HepG2 (cell line): ENCODE measurements around the gene GAL3ST2. TPM values are rescaled to one million over a fixed set of nuclear protein-coding genes. Genes with fewer than 3 reads are reported as not detected.

Experiments
- ATAC-seq: fragments of 200-7000 bp; cut with Tn5 transposase; 3 replicates; pipeline ENCODE4 v1.9.1; 2020; ENCODE audit warnings: mild to moderate bottlenecking, moderate library complexity
- BruUV-seq: library from RNA; stranded (reverse); fragments of 400-500 nt; replicated peaks from 2 replicates; lab custom pipeline; 2021; lab: Mats Ljungman, UMichigan
- CTCF ChIA-PET: fragments of 300-600 bp; formaldehyde crosslinking; extraction: SDS; loops from one replicate; lab custom pipeline; 2021; ENCODE audit warnings: low total read pairs, inconsistent platforms, low intra/inter-chr PET ratio; lab: Yijun Ruan, JAX
- POLR2A ChIA-PET: fragments of 350-600 bp; sonication (Branson Sonifier 250); formaldehyde crosslinking; loops from one replicate; lab custom pipeline; 2020; ENCODE audit warnings: antibody characterized with exemption, inconsistent platforms; lab: Yijun Ruan, JAX
- DNase-seq: peaks from one replicate; pipeline ENCODE4 v3.0.0-alpha.2; 2015; ENCODE audit warnings: low spot score
- FAIRE-seq: peaks from 3 replicates; lab custom pipeline; 2011; peaks lifted over from hg19 to GRCh38; lab: Jason Lieb, UNC
- H2AFZ ChIP-seq: one replicate; pipeline ENCODE4 v1.6.1; 2011; ENCODE audit warnings: low read length, inconsistent platforms
- H3K27ac ChIP-seq: fragments of 300-600 bp; 3 replicates; pipeline ENCODE4 v1.8.0; 2011; ENCODE audit warnings: mixed run types, mild to moderate bottlenecking, mixed read lengths, low read length, inconsistent platforms; ENCODE audit not compliant: insufficient read depth; ENCODE audit errors: extremely low read length
- H3K27me3 ChIP-seq, 2 experiments: fragments of 200-600 bp in 1 of 2; 2 replicates in 1 of 2; 3 replicates in 1 of 2; pipeline versions ENCODE4 v1.6.0 to v1.8.0; 2011; ENCODE audit warnings: low read length in 2 of 2, mild to moderate bottlenecking in 2 of 2, moderate library complexity in 2 of 2, inconsistent platforms in 1 of 2; ENCODE audit not compliant: insufficient read depth in 2 of 2, control insufficient read depth in 1 of 2
- H3K36me3 ChIP-seq, 2 experiments: fragments of 200-600 bp in 1 of 2; replicated peaks in 1 of 2; 2 replicates in 1 of 2; 3 replicates in 1 of 2; pipeline versions ENCODE4 v1.5.1 to v1.8.0; 2011; ENCODE audit warnings: low read length in 2 of 2, inconsistent platforms in 1 of 2; ENCODE audit not compliant: insufficient read depth in 2 of 2, control insufficient read depth in 1 of 2
- H3K4me1 ChIP-seq: 2 replicates; pipeline ENCODE4 v1.5.1; 2012; ENCODE audit warnings: low read length, inconsistent platforms; ENCODE audit not compliant: insufficient read depth
- H3K4me2 ChIP-seq: 2 replicates; pipeline ENCODE4 v1.6.0; 2011; ENCODE audit warnings: low read depth, low read length, inconsistent platforms
- H3K4me3 ChIP-seq, 3 experiments: fragments of 200-600 bp in 1 of 3; sonication (generic), shearing (Covaris generic) in 1 of 3; replicated peaks in 1 of 3; 2 replicates each; pipeline ENCODE4 v1.5.1; 2011 to 2016; ENCODE audit warnings: low read length in 3 of 3, inconsistent platforms in 2 of 3, low read depth in 2 of 3, mild to moderate bottlenecking in 2 of 3, control low read depth in 1 of 3, mixed read lengths in 1 of 3; ENCODE audit not compliant: insufficient read depth in 1 of 3
- H3K79me2 ChIP-seq: one replicate; pipeline ENCODE4 v1.6.1; 2011; ENCODE audit warnings: low read length, inconsistent platforms; ENCODE audit not compliant: insufficient read depth
- H3K9ac ChIP-seq: 2 replicates; pipeline ENCODE4 v1.6.0; 2011; ENCODE audit warnings: mild to moderate bottlenecking, low read depth, low read length, inconsistent platforms; ENCODE audit not compliant: insufficient read depth
- H3K9me3 ChIP-seq: 2 replicates; pipeline ENCODE4 v1.5.1; 2012; ENCODE audit warnings: mild to moderate bottlenecking, low read length
- H4K20me1 ChIP-seq: 2 replicates; pipeline ENCODE4 v1.6.0; 2011; ENCODE audit warnings: inconsistent platforms, mild to moderate bottlenecking, low read length, moderate library complexity; ENCODE audit not compliant: insufficient read depth
- BRCA1 ChIP-seq: sonication (generic); formaldehyde crosslinking; IDR thresholded peaks from 2 replicates; pipeline ENCODE4 v1.4.0; 2020; ENCODE audit warnings: missing genetic modification reagents
- CHD4 ChIP-seq: fragments of 200-600 bp; sonication (generic); IDR thresholded peaks from 2 replicates; pipeline ENCODE4 v1.7.0; 2017; ENCODE audit warnings: mild to moderate bottlenecking, low read length, borderline replicate concordance
- HCFC1 ChIP-seq: fragments of 150-350 bp; IDR thresholded peaks from 2 replicates; pipeline ENCODE4 v1.6.1; 2014; ENCODE audit warnings: low read depth, low read length
- KDM5B ChIP-seq: sonication (generic); formaldehyde crosslinking; IDR thresholded peaks from 2 replicates; pipeline ENCODE4 v1.4.0; 2020; ENCODE audit warnings: missing genetic modification reagents, mild to moderate bottlenecking, borderline replicate concordance
- PHF21A ChIP-seq: sonication (generic); formaldehyde crosslinking; IDR thresholded peaks from 2 replicates; pipeline ENCODE4 v1.5.0; 2020; ENCODE audit warnings: mild to moderate bottlenecking, missing genetic modification reagents
- SMAD3 ChIP-seq: sonication (generic); formaldehyde crosslinking; IDR thresholded peaks from 2 replicates; pipeline ENCODE4 v1.4.0; 2020; ENCODE audit warnings: missing genetic modification reagents
- YY1 ChIP-seq: IDR thresholded peaks from 2 replicates; pipeline ENCODE4 v1.6.1; 2011; ENCODE audit warnings: low read length, low read depth, moderate library complexity, mild to moderate bottlenecking; ENCODE audit not compliant: insufficient read depth, insufficient replicate concordance
- ZFP36L1 ChIP-seq: sonication (generic); formaldehyde crosslinking; IDR thresholded peaks from 2 replicates; pipeline ENCODE4 v1.8.0; 2022; ENCODE audit warnings: mild to moderate bottlenecking, missing genetic modification reagents, moderate library complexity
- ZNF124 ChIP-seq: sonication (generic); formaldehyde crosslinking; IDR thresholded peaks from 2 replicates; pipeline ENCODE4 v1.4.0; 2020; ENCODE audit warnings: missing genetic modification reagents
- ZNF17 ChIP-seq: sonication (generic); formaldehyde crosslinking; IDR thresholded peaks from 2 replicates; pipeline ENCODE4 v1.5.0; 2020; ENCODE audit warnings: mild to moderate bottlenecking, missing genetic modification reagents
- ZNF24 ChIP-seq: fragments of 450-650 bp; IDR thresholded peaks from 2 replicates; pipeline ENCODE4 v1.6.1; 2017; ENCODE audit warnings: antibody characterized with exemption, mild to moderate bottlenecking
- ZNF367 ChIP-seq: sonication (generic); formaldehyde crosslinking; IDR thresholded peaks from 2 replicates; pipeline ENCODE4 v1.4.0; 2020; ENCODE audit warnings: missing genetic modification reagents, borderline replicate concordance
- ZNF468 ChIP-seq: sonication (generic); formaldehyde crosslinking; IDR thresholded peaks from 2 replicates; pipeline ENCODE4 v1.8.0; 2022; ENCODE audit warnings: mild to moderate bottlenecking, moderate library complexity, missing genetic modification reagents
- ZNF607 ChIP-seq: sonication (generic); formaldehyde crosslinking; IDR thresholded peaks from 2 replicates; pipeline ENCODE4 v1.5.1; 2020; ENCODE audit warnings: missing genetic modification reagents, mild to moderate bottlenecking, borderline replicate concordance
- ZNF773 ChIP-seq: sonication (generic); formaldehyde crosslinking; IDR thresholded peaks from 2 replicates; pipeline ENCODE4 v1.4.0; 2020; ENCODE audit warnings: missing genetic modification reagents, borderline replicate concordance
- WGBS: methylation state at CpG from one replicate; pipeline ENCODE4 v1.1.6; 2017; ENCODE audit warnings: low lambda C conversion rate; 5-methylcytosine and 5-hydroxymethylcytosine counted together
- in situ Hi-C: cut with HindIII; loops from 2 replicates; pipeline ENCODE4 v1.10.0; 2017; ENCODE audit warnings: low pct_unique_long_range_greater_than_20kb; ENCODE audit not compliant: extremely low pct_ligation_motif_present
- intact Hi-C: fragments of 100-400 bp; cut with micrococcal nuclease; formaldehyde crosslinking; loops from one replicate; pipeline ENCODE4 v1.10.0; 2022; ENCODE audit not compliant: unreplicated experiment
- polyA plus RNA-seq, 8 experiments: library from polyadenylated mRNA; depleted of rRNA in 3 of 8; stranded (reverse) in 7 of 8; unstranded in 1 of 8; fragments of >200 nt; fragmentation: Illumina TruSeq in 4 of 8; extraction: Trizol in 4 of 8; gene quantifications; 2 replicates each; pipeline versions ENCODE4 v1.2.1 to v1.2.3, GENCODE V29; 2011 to 2016; ENCODE audit warnings: low read depth in 4 of 8, missing spikeins in 1 of 8, mixed read lengths in 1 of 8; ENCODE audit not compliant: insufficient read depth in 1 of 8
- total RNA-seq, 5 experiments: library from RNA; depleted of rRNA; stranded (reverse); fragments of >200 nt; fragmentation: Illumina TruSeq; extraction: Trizol; gene quantifications; 2 replicates each; pipeline ENCODE4 v1.2.3, GENCODE V29; 2016; ENCODE audit warnings: low read depth in 1 of 5
- TF ChIP-seq, protein P1 (sequence below): sonication (generic); formaldehyde crosslinking; IDR thresholded peaks from 2 replicates; pipeline ENCODE4 v1.4.0; 2020; ENCODE audit warnings: missing genetic modification reagents, borderline replicate concordance
- TF ChIP-seq, protein P2 (sequence below): sonication (generic); formaldehyde crosslinking; IDR thresholded peaks from 2 replicates; pipeline ENCODE4 v1.8.0; 2022; ENCODE audit warnings: mild to moderate bottlenecking, missing genetic modification reagents
- TF ChIP-seq, protein P3 (sequence below): sonication (generic); formaldehyde crosslinking; IDR thresholded peaks from 2 replicates; pipeline ENCODE4 v1.4.0; 2020; ENCODE audit warnings: missing genetic modification reagents; ENCODE audit errors: not compliant biosample characterization

The GAL3ST2 gene
- total and polyA plus RNA-seq, 2 of the 13 experiments (the other 11 are each of a cell fraction or from before 2014, with no cell fraction given): 0.17 to 0.20 TPM

DNA sequence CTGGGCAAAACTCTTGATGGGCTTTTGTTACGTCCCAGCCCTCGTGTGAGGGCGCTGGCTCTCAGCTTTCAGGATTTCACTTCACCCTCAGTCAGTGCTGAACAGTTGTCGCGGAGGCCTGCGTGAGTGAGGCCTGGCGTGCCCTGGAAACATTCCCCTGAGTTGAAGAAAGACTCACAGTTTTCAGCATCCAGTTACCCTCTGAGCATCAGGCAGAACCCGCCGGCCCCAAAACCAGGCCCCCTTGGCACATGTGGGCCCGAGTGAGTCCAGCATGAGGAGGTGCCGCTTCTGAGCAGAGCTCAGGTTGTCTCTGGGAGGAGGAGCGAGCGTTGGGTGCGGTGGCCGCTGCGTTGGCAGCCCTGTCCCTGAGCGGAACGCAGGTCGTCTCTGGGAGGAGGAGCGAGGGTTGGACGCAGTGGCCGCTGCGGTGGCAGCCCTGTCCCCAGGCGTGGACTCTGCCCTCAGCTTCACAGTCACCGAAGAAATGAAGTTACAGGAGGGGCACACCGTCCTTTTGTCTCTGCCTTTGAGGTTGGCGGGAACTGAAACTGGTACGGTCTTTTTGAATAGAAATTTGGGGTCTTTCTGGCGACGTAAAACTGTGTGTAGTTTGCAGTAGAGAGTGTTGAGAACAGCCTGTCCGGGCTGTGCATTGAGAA lies 32.2 kb downstream of the GAL3ST2 start, which contains the start of gene NEU4:
NEU4 (plus strand) TSS at position 473 of the 662 bp plus-strand sequence. CDS start 5,292 bp downstream, outside the sequence.
- H3K36me3 ChIP-seq: no peaks in the 10 kb centered on the region; a peak in 2 of 5 replicates
- ChIA-PET CTCF (no interaction called here), POLR2A (interaction anchor here (0.7 to 4.2 kb wide), 23 partner anchors 8 to 122 kb away, joined by 3 to 218 read pairs (median 3); partner anchors contain the start of genes D2HGDH, DTYMK, GAL3ST2 and ING5)
- H3K4me2 ChIP-seq: peak within 1 kb of the TSS; percentile 88
- H3K9ac ChIP-seq: peak within 1 kb of the TSS; percentile 90
- FAIRE-seq: peak; percentile 99
- no TSS peak for BruUV-seq
- peak within 1 kb of the TSS; percentile 84 for H3K27ac ChIP-seq
- peak; percentile 89 for ATAC-seq
- peak; percentile 87 for DNase-seq
- no peaks in the 10 kb centered on the region for H3K9me3 ChIP-seq
- 2% methylated on average over 14 of the region's 31 CpGs for WGBS
- intact Hi-C loops: loop anchor here (1.0 to 2.0 kb wide), 2 partner anchors 9 to 38 kb away; no protein-coding TSS in a partner anchor
- no peaks in the 10 kb centered on the region; a peak in 1 of 5 replicates for H3K27me3 ChIP-seq
- peaks cover 44% of the 10 kb centered on the region for H3K4me1 ChIP-seq
- in situ Hi-C loops: loop anchor here (5.0 kb wide), 1 partner anchor 37 kb away; no protein-coding TSS in a partner anchor
- peaks cover 52% of the 10 kb centered on the region for H3K79me2 ChIP-seq
- no peak within 1 kb of the TSS for H2AFZ ChIP-seq
- H4K20me1 ChIP-seq: peaks cover 10% of the 10 kb centered on the region; the same call in 1 of the 2 replicates
- H3K4me3 ChIP-seq: peak within 1 kb of the TSS; percentile 73 to 85 (median 81)
- no peak; the same call in 1 of the 2 replicates for TF ChIP-seq ZNF607 (CRISPR knock-in tag)
- TF ChIP-seq, protein P1, sequence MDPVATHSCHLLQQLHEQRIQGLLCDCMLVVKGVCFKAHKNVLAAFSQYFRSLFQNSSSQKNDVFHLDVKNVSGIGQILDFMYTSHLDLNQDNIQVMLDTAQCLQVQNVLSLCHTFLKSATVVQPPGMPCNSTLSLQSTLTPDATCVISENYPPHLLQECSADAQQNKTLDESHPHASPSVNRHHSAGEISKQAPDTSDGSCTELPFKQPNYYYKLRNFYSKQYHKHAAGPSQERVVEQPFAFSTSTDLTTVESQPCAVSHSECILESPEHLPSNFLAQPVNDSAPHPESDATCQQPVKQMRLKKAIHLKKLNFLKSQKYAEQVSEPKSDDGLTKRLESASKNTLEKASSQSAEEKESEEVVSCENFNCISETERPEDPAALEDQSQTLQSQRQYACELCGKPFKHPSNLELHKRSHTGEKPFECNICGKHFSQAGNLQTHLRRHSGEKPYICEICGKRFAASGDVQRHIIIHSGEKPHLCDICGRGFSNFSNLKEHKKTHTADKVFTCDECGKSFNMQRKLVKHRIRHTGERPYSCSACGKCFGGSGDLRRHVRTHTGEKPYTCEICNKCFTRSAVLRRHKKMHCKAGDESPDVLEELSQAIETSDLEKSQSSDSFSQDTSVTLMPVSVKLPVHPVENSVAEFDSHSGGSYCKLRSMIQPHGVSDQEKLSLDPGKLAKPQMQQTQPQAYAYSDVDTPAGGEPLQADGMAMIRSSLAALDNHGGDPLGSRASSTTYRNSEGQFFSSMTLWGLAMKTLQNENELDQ: no peak
- peak; percentile 83 for TF ChIP-seq YY1
- no peak for TF ChIP-seq CHD4
- TF ChIP-seq ZNF17: no peak
- TF ChIP-seq HCFC1: no peak
- peak; percentile 85 for TF ChIP-seq SMAD3 (CRISPR knock-in tag)
- 0 out of 2 replicates have a peak, but pooled peaks have one; percentile 77 for TF ChIP-seq ZNF367 (CRISPR knock-in tag)
- 0 out of 2 replicates have a peak, but pooled peaks have one; percentile 17 for TF ChIP-seq ZNF468 (CRISPR knock-in tag)
- TF ChIP-seq, protein P2, sequence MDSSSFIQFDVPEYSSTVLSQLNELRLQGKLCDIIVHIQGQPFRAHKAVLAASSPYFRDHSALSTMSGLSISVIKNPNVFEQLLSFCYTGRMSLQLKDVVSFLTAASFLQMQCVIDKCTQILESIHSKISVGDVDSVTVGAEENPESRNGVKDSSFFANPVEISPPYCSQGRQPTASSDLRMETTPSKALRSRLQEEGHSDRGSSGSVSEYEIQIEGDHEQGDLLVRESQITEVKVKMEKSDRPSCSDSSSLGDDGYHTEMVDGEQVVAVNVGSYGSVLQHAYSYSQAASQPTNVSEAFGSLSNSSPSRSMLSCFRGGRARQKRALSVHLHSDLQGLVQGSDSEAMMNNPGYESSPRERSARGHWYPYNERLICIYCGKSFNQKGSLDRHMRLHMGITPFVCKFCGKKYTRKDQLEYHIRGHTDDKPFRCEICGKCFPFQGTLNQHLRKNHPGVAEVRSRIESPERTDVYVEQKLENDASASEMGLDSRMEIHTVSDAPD (CRISPR knock-in tag): peak; percentile 68; the same call in 1 of the 2 replicates
- TF ChIP-seq ZNF773 (CRISPR knock-in tag): peak; percentile 80; the same call in 1 of the 2 replicates
- TF ChIP-seq ZFP36L1 (CRISPR knock-in tag): peak; percentile 77; the same call in 1 of the 2 replicates
- TF ChIP-seq PHF21A: peak; percentile 89
- TF ChIP-seq, protein P3, sequence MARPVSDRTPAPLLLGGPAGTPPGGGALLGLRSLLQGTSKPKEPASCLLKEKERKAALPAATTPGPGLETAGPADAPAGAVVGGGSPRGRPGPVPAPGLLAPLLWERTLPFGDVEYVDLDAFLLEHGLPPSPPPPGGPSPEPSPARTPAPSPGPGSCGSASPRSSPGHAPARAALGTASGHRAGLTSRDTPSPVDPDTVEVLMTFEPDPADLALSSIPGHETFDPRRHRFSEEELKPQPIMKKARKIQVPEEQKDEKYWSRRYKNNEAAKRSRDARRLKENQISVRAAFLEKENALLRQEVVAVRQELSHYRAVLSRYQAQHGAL (CRISPR knock-in tag): peak; percentile 96
- TF ChIP-seq ZNF124: peak; percentile 71
- TF ChIP-seq ZNF24: peak; percentile 97
- no peak; the same call in 1 of the 2 replicates for TF ChIP-seq KDM5B
- TF ChIP-seq BRCA1: peak; percentile 95
